ENCODE results near the gene MED29.

DNA sequence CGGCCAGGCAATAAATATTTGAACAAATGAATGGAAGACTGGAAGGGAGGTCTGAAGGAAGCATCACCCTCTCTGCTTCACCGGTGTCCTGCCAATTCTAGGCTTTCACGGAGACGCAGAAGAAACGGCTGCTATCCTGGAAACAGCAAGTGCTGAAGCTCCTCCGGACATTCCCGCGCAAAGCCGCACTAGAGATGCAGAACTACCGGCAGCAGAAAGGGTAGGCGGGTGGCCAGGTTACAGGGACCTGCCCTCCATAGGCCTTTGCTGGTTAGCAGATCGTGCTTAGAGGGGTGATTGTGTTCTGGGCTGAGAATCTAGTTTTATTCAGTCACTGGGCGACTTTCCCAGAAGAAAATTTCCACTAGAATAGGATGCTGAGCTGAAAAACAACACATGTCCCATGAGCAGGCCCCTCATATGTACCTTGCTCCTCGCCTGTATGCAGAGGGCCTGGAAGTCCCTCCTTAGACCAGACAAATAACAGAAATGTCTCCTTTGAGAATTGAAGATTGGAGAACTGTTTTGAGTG lies 11.2 kb upstream of the MED29 start:
- no peak for TF ChIP-seq CTCF (IDR thresholded peaks at IDR 0.05)
- TF ChIP-seq POLR2A (IDR thresholded peaks at IDR 0.05) = no peak

Measured in adrenal gland (tissue), 5 donors.